Mammary microvascular endothelial cell (primary cell): ENCODE data around the gene CXorf58. TPM values are rescaled to one million over a fixed set of nuclear protein-coding genes. Genes with fewer than 3 reads are reported as not detected.

Source experiments
- total RNA-seq: library from RNA; depleted of rRNA; stranded (reverse); fragments of >200 nt; gene quantifications from 2 replicates; pipeline ENCODE4 v1.2.3, GENCODE V29; 2015

The CXorf58 gene, protein sequence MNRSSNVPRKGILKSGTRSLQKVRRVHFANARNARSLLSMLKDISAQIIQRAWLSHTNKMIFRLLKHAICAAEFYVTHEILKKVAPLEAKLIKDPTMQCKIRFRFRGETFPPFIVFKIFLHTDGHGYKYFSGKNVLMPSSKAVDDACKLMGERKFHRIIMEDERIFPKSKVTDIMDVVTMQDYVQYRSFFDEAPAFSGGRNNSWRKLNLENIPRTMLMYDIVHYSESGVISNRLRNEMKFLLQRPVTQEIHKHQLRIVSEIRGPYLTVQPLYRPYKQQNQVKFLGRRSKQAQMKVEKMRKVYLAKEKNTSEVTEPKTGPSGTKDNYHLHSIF
- not detected in 2 replicates for total RNA-seq

DNA sequence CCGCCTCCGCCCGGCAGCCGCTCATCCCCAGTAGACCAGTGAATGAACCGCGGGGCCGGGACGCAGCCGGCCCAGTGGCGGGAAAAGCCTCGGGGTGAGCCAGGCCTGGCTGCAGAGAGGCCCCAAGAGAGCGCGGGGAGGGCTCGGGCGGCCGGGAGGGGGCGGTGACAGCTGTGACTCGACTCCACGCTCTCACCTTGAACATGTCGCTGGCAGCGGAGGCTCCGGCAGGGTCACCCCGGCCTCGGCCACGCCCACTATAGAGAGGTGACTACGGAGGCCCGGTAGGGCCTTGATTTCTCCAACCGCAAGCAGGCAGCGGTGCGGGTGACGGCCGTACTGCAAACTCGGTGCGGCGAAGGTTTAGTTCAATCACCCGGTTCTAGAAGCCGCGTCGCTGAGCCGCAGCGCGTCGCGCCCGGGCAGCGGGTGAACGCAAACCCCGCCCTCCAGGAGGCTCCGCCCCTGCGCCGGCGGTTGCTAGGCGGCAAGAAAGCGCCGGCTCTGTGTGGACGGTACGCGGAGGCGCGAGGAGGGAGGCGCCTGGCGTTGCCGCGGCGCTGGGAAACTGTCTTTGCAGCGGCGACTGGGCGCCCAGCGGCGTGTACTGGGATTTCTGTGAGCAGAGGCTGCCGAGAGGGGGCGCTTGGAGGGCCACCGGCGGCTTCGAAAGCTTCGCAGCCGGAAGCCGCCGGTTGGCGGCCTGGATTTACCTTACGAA is at the start of gene CXorf58, which contains the start of gene APOO:
TSS of gene CXorf58 (plus strand) at position 509 of the 721 bp plus-strand sequence. CDS start 2,297 bp downstream, outside the sequence.
TSS of gene APOO (minus strand) at position 441 of the 721 bp plus-strand sequence. CDS start at position 205, 236 bp downstream.

Other genes starting within 250 kb of the CXorf58 start
- 257 and 290 TPM in 2 replicates for gene PRDX4, start 240.5 kb upstream of the CXorf58 start, total RNA-seq
- 89.5 and 96.3 TPM in 2 replicates for gene ACOT9, start 164.7 kb upstream of the CXorf58 start, total RNA-seq
- gene SAT1, start 124.8 kb upstream of the CXorf58 start, total RNA-seq = 142 and 147 TPM in 2 replicates
- 15.0 and 18.2 TPM in 2 replicates for gene APOO, start 68 bp upstream of the CXorf58 start, total RNA-seq
- gene KLHL15, start 119.2 kb downstream of the CXorf58 start, total RNA-seq = 3.2 and 3.5 TPM in 2 replicates
- gene EIF2S3, start 146.9 kb downstream of the CXorf58 start, total RNA-seq = 130 and 142 TPM in 2 replicates
- 28.8 and 61.3 TPM in 2 replicates for gene ZFX, start 241.7 kb downstream of the CXorf58 start, total RNA-seq